ENCODE data around the gene EFHD1. TPM values are rescaled to one million over a fixed set of nuclear protein-coding genes. Genes with fewer than 3 reads are reported as not detected.
"Not testable (repeated sequence)": the region's sequence is repeated elsewhere in the genome, so short reads cannot be mapped to it uniquely, and the experiment has no call there.

The EFHD1 gene
- polyA plus RNA-seq, 2 donors, result 1.3 to 3.9 TPM

DNA sequence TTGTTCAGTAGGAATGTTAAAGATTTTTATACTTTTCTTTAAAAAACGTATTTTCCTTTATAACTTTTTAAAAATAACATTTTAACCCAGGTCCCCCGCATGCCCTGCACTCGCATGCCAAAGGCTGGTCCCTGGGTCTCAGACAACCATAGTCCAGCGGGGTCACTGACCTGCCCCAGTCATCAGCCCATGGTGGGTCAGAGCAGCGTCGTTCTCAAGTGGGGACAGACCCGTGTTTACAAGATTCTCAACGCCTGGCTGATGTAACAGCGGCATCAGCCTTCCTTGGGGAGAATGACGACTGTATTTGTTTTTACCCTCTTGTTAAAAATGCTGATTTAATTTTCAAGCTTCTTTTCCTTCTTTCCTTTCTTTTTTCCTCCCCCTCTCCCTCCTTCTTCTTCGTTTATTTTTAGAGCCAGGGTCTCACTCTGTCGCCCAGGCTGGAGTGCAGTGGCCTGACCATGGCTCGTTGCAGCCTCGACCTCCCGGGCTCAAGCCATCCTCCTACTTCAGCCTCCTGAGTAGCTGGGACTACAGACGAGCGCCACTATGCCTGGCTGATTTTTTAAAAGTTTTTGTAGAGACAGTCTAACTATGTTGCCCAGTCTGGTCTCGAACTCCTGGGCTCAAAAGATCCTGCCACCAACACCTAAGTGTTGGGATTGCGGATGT, 1.0 kb upstream of the EFHD1 start:
- H3K9me3 ChIP-seq (ENCODE audit: control insufficient read depth in 2 of 2, insufficient read depth in 1 of 2, low read depth in 1 of 2, low read length in 1 of 2), result no peaks in the 10 kb centered on the region
- peaks cover 0 to 11% of the 10 kb centered on the region in 2 donors for H3K27me3 ChIP-seq (ENCODE audit: control insufficient read depth in 1 of 2, insufficient read depth in 2 of 2, low read length in 2 of 2)
- H3K4me3 ChIP-seq (ENCODE audit: low read depth in 1 of 2, low read length in 2 of 2), result peak overlapping the region in 1 of 2 donors; percentile 56
- H3K36me3 ChIP-seq (ENCODE audit: control insufficient read depth in 2 of 2, insufficient read depth in 2 of 2, low read length in 1 of 2), result no peaks in the 10 kb centered on the region
- peaks cover 3 to 8% of the 10 kb centered on the region in 2 donors for H3K4me1 ChIP-seq (ENCODE audit: control insufficient read depth in 2 of 2, insufficient read depth in 2 of 2, low read length in 1 of 2)
- 50 to 53% methylated on average over 19 of the region's 19 CpGs for WGBS, 2 donors
- H3K27ac ChIP-seq (ENCODE audit: low read depth in 2 of 2, low read length in 1 of 2), result peak overlapping the region in 1 of 2 donors; percentile 6

DNA sequence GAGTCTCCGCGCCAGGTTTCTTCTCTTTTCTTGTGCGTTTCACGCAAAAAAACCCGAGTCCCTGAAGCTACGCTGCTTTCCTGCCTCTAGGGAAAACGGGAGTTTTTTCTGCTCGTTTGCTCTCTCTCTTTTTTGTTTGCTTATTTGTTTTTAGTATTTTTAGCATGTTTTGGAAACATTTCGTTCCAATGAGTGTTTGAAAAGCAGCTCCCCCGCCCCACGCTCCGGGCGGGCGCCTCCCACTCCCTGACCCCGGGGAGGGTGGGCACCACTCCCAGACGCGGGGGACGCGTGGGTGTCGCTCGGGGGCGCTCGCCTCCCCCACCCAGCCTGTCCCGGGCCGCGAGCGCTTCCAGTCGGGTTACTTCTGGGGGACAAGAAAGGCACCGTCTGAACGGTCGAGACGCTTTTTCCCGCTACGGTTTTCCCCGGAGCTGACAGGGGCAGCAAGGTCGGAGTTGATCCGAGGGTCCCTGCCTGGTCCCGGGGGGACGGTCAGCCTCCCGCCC, 446 bp upstream of the EFHD1 start:
- Histone ChIP-seq H3K4me1 (ENCODE audit: control insufficient read depth in 2 of 2, insufficient read depth in 2 of 2, low read length in 1 of 2) (peaks cover 3 to 8% of the 10 kb centered on the region in 2 donors), H3K4me3 (ENCODE audit: low read depth in 1 of 2, low read length in 2 of 2) (peak overlapping the region; percentile 49 to 56), H3K27ac (ENCODE audit: low read depth in 2 of 2, low read length in 1 of 2) (peak overlapping the region; percentile 13 to 48), H3K9me3 (ENCODE audit: control insufficient read depth in 2 of 2, insufficient read depth in 1 of 2, low read depth in 1 of 2, low read length in 1 of 2) (no peaks in the 10 kb centered on the region), H3K36me3 (ENCODE audit: control insufficient read depth in 2 of 2, insufficient read depth in 2 of 2, low read length in 1 of 2) (no peaks in the 10 kb centered on the region), H3K27me3 (ENCODE audit: control insufficient read depth in 1 of 2, insufficient read depth in 2 of 2, low read length in 2 of 2) (peaks cover 0 to 11% of the 10 kb centered on the region in 2 donors)
- WGBS, 2 donors, result 2% methylated on average over 37 to 40 of the region's 40 CpGs

DNA sequence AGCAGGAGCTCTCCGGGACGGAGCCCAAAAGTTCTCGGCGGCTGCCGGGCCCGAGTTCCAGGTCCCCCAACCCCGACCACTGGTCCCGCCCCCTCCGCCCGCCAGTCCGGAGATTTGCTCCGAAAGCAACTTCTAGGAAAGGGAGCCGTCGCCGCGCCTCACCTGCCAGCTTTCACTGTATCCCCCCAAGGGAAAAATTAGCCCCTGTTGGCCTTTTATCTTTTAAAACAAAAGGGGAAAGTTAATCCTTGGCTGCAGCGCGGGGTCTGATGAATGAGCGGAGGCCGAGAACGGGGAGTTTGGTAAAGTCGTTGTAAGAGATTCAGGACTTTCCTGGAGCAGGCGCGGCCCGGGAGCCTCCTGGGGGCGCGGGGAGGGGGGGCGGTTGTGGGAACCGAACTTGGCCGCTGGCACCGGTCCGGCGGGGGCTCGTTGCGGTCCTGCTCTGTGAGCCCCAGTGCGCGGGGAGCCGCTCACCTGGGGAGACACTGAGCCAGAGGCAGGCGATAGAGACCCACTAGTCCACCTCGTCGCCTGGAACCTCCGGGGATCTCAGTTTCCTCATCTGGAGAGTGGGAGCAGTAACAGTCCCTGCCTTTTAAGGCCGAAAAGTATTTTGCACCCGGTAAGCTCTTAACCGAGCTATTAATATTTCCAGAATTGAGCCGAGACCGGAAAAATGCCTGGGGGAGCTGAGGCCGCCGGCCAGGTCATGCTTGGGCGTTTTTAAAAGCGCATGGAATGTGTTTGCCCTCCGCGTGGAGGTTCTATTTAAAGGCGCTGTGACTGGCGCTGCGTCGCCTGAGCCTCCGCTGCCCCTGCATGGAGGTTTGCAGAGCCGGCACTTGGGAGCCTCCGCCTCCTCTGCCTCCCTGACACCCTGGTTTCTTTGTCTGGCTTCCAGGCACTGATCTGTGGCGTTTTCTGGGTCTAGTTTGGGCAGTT, 1.1 kb downstream of the EFHD1 start:
- Histone ChIP-seq H3K36me3 (ENCODE audit: control insufficient read depth in 2 of 2, insufficient read depth in 2 of 2, low read length in 1 of 2) (no peaks in the 10 kb centered on the region), H3K9me3 (ENCODE audit: control insufficient read depth in 2 of 2, insufficient read depth in 1 of 2, low read depth in 1 of 2, low read length in 1 of 2) (no peaks in the 10 kb centered on the region), H3K4me1 (ENCODE audit: control insufficient read depth in 2 of 2, insufficient read depth in 2 of 2, low read length in 1 of 2) (peaks cover 3 to 8% of the 10 kb centered on the region in 2 donors), H3K27me3 (ENCODE audit: control insufficient read depth in 1 of 2, insufficient read depth in 2 of 2, low read length in 2 of 2) (peaks cover 0 to 11% of the 10 kb centered on the region in 2 donors), H3K4me3 (ENCODE audit: low read depth in 1 of 2, low read length in 2 of 2) (peak overlapping the region; percentile 49 to 56), H3K27ac (ENCODE audit: low read depth in 2 of 2, low read length in 1 of 2) (no peak overlapping the region)
- 12 to 16% methylated on average over 50 to 61 of the region's 61 CpGs for WGBS, 2 donors

DNA sequence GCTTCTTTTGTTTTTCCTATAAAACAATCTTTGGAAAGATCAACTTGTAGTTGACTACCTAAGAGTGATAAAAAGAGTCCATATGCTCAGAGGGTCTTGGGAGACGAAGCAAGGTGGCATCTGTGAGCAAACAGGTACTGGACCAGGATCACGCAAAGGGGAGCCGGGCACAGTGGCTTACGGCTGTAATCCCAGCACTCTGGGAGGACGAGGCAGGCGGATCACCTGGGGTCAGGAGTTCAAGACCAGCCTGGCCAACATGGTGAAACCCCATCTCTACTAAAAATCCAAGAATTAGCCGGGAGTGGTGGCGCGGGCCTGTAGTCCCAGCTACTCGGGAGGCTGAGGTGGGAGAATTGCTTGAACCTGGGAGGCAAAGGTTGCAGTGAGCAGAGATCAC, 2.0 kb downstream of the EFHD1 start:
- not testable (repeated sequence) for H3K4me1 ChIP-seq (ENCODE audit: control insufficient read depth in 2 of 2, insufficient read depth in 2 of 2, low read length in 1 of 2); H3K27ac ChIP-seq (ENCODE audit: low read depth in 2 of 2, low read length in 1 of 2); H3K4me3 ChIP-seq (ENCODE audit: low read depth in 1 of 2, low read length in 2 of 2); H3K9me3 ChIP-seq (ENCODE audit: control insufficient read depth in 2 of 2, insufficient read depth in 1 of 2, low read depth in 1 of 2, low read length in 1 of 2); H3K36me3 ChIP-seq (ENCODE audit: control insufficient read depth in 2 of 2, insufficient read depth in 2 of 2, low read length in 1 of 2)
- peaks cover 0 to 11% of the 10 kb centered on the region in 2 donors for H3K27me3 ChIP-seq (ENCODE audit: control insufficient read depth in 1 of 2, insufficient read depth in 2 of 2, low read length in 2 of 2)
- WGBS, 2 donors, result 96% methylated on average over 10 of the region's 10 CpGs

DNA sequence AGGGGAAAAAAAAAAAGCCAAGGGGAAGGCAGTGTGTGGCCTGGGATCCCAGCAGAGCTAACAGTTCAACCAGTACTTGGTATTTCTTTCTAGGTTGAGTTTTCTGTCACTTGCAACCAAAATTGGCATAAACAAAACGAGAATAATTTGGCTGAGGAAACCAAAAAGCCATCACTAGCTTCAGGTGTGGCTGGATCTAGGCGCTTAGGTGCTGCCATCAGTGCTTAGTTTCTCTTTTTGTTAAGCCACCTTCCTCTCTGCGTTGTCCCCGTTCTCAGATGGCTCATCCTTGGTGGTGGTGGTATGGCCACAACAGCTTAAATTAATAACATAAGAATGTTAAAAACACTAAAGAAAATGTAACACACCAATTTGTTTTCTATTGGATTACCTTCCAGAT, 2.4 kb downstream of the EFHD1 start:
- H3K27me3 ChIP-seq (ENCODE audit: control insufficient read depth in 1 of 2, insufficient read depth in 2 of 2, low read length in 2 of 2), result peaks cover 0 to 11% of the 10 kb centered on the region in 2 donors
- H3K9me3 ChIP-seq (ENCODE audit: control insufficient read depth in 2 of 2, insufficient read depth in 1 of 2, low read depth in 1 of 2, low read length in 1 of 2), result no peaks in the 10 kb centered on the region
- H3K27ac ChIP-seq (ENCODE audit: low read depth in 2 of 2, low read length in 1 of 2), result no peak overlapping the region
- WGBS, 2 donors, result 93 to 94% methylated on average over 4 of the region's 4 CpGs
- no peak overlapping the region for H3K4me3 ChIP-seq (ENCODE audit: low read depth in 1 of 2, low read length in 2 of 2)
- no peaks in the 10 kb centered on the region for H3K36me3 ChIP-seq (ENCODE audit: control insufficient read depth in 2 of 2, insufficient read depth in 2 of 2, low read length in 1 of 2)
- peaks cover 3 to 8% of the 10 kb centered on the region in 2 donors for H3K4me1 ChIP-seq (ENCODE audit: control insufficient read depth in 2 of 2, insufficient read depth in 2 of 2, low read length in 1 of 2)

DNA sequence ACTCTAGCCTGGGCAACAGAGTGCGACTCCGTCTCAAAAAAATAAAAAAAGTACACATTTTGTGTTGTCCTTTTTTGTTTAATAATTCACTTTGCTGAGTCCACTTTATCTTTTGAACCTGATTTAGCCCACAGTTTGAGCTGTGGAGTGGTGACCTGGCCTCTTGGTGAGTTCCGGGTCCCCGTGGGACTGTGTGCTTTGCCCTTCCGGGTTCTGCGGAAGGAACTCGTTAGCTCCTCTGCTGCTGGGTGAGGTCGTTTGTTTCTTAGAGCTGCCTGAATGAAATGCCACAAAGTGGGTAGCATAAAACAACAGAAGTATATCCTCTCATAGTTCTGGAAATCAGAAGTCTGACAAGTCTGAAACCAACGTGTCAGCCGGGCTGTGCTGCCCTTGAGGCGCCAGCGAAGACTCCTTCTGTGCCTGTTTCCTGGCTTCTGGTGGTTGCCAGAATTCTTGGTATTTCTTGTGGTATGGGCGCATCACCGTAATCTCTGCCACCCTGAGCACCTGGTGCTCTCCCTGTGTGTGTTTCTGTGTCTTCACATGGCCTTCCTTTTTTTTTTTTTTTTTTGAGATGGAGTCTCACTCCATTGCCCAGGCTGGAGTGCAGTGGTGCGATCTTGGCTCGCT, 3.5 kb downstream of the EFHD1 start:
- peaks cover 0 to 11% of the 10 kb centered on the region in 2 donors for H3K27me3 ChIP-seq (ENCODE audit: control insufficient read depth in 1 of 2, insufficient read depth in 2 of 2, low read length in 2 of 2)
- no peak overlapping the region for H3K4me3 ChIP-seq (ENCODE audit: low read depth in 1 of 2, low read length in 2 of 2)
- no peaks in the 10 kb centered on the region for H3K9me3 ChIP-seq (ENCODE audit: control insufficient read depth in 2 of 2, insufficient read depth in 1 of 2, low read depth in 1 of 2, low read length in 1 of 2)
- WGBS, 2 donors, result 78 to 80% methylated on average over 16 of the region's 16 CpGs
- no peaks in the 10 kb centered on the region for H3K36me3 ChIP-seq (ENCODE audit: control insufficient read depth in 2 of 2, insufficient read depth in 2 of 2, low read length in 1 of 2)
- H3K27ac ChIP-seq (ENCODE audit: low read depth in 2 of 2, low read length in 1 of 2), result no peak overlapping the region
- H3K4me1 ChIP-seq (ENCODE audit: control insufficient read depth in 2 of 2, insufficient read depth in 2 of 2, low read length in 1 of 2), result peaks cover 3 to 8% of the 10 kb centered on the region in 2 donors

DNA sequence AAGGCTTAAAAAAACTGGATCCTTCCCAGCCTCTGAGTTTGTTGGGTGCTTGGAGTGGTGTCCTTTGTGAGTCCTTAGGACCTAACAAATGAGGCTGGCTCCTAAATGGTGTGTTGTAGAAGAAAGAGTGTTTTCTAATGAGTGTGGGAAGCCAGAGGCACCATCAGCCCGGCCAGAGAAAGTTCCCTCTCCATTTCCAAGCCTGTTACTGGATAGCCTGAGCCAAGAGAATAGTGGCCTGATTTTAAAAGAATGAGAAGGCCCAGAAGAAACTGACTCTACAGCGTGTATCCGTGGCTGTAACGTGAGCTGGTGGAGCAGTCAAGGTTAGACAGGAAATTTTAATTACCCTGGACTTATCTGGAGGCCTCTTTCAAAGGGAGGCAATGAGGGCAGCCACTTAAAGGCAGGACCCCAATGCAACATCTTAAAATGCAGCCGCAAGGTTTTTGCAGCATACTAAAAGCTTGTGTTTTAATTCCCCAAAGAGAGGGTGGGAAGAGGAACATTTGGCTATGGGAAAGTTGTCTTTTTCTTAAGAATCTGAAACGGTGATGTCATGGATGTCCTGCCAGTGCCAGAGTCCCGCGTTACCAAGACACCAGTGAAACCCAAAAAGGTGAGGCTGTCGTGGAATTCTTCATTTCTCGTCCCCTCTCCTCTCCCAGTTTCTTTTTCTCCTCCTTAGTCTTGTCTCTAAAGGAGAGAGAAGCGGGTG, 4.6 kb downstream of the EFHD1 start:
- H3K4me3 ChIP-seq (ENCODE audit: low read depth in 1 of 2, low read length in 2 of 2), result no peak overlapping the region
- H3K4me1 ChIP-seq (ENCODE audit: control insufficient read depth in 2 of 2, insufficient read depth in 2 of 2, low read length in 1 of 2), result peaks cover 3 to 6% of the 10 kb centered on the region in 2 donors
- H3K36me3 ChIP-seq (ENCODE audit: control insufficient read depth in 2 of 2, insufficient read depth in 2 of 2, low read length in 1 of 2), result no peaks in the 10 kb centered on the region
- H3K9me3 ChIP-seq (ENCODE audit: control insufficient read depth in 2 of 2, insufficient read depth in 1 of 2, low read depth in 1 of 2, low read length in 1 of 2), result no peaks in the 10 kb centered on the region
- WGBS, 2 donors, result 58 to 64% methylated on average over 11 of the region's 11 CpGs
- H3K27me3 ChIP-seq (ENCODE audit: control insufficient read depth in 1 of 2, insufficient read depth in 2 of 2, low read length in 2 of 2), result peaks cover 0 to 7% of the 10 kb centered on the region in 2 donors
- H3K27ac ChIP-seq (ENCODE audit: low read depth in 2 of 2, low read length in 1 of 2), result no peak overlapping the region

DNA sequence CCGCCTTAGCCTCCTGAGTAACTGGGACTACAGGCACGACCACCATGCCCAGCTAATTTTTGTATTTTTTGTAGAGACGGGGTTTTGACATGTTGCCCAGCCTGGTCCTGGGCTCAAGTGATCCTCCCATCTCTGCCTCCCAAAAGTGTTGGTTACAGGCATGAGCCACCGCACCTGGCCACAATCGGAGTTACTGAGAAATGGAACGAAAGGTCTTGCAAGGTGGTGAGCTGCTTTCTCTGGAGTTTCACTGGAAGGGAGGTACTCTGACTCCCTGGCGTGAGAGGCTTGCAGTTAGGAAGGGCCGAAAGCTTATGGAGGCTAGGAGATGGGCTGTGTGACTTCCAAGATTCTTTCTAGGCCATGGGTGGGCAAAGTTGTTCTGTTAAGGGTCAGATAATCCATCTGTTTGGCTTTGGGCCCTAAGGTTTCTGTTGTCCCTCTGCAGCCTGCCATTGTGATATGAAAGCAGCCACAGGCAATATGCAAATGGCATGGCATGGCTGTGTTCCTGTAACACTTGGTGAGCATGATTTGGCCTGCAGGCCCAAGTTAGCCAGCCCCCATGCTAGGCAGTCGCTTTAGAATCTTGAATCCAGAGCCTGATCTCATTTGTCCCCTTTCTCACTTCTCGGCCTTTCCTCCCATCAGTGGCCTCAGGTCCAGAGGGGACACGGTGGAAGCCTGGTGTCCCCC, 7.9 kb downstream of the EFHD1 start:
- Histone ChIP-seq H3K9me3 (ENCODE audit: control insufficient read depth in 2 of 2, insufficient read depth in 1 of 2, low read depth in 1 of 2, low read length in 1 of 2) (no peaks in the 10 kb centered on the region), H3K27ac (ENCODE audit: low read depth in 2 of 2, low read length in 1 of 2) (no peak overlapping the region), H3K4me3 (ENCODE audit: low read depth in 1 of 2, low read length in 2 of 2) (no peak overlapping the region), H3K4me1 (ENCODE audit: control insufficient read depth in 2 of 2, insufficient read depth in 2 of 2, low read length in 1 of 2) (no peaks in the 10 kb centered on the region), H3K27me3 (ENCODE audit: control insufficient read depth in 1 of 2, insufficient read depth in 2 of 2, low read length in 2 of 2) (no peaks in the 10 kb centered on the region), H3K36me3 (ENCODE audit: control insufficient read depth in 2 of 2, insufficient read depth in 2 of 2, low read length in 1 of 2) (no peaks in the 10 kb centered on the region)
- 87 to 94% methylated on average over 11 of the region's 11 CpGs for WGBS, 2 donors

Data from esophagus (tissue), 2 donors.